ENCODE measurements around the gene PPM1A.

The PPM1A gene

GRCh38 chr14:60235440-60235839 lies 13.6 kb upstream of the PPM1A start:
- Histone ChIP-seq H3K9me2 (ENCODE audit: low read depth, low read length) (no peaks in the 10 kb centered on the region), H3K9ac (ENCODE audit: low read length) (no peak overlapping the region), H3K79me2 (ENCODE audit: insufficient read depth, low read length) (no peaks in the 10 kb centered on the region), H3K4me3 (ENCODE audit: low read depth, low read length, poor library complexity, severe bottlenecking) (no peak overlapping the region), H2AFZ (ENCODE audit: low read length) (no peak overlapping the region), H3K4me1 (ENCODE audit: insufficient read depth, low read length, severe bottlenecking) (no peaks in the 10 kb centered on the region), H3K27ac (ENCODE audit: low read depth, low read length, poor library complexity, severe bottlenecking) (no peak overlapping the region), H3K36me3 (ENCODE audit: insufficient read depth, low read length) (no peaks in the 10 kb centered on the region), H4K20me1 (ENCODE audit: insufficient read depth, low read length) (no peaks in the 10 kb centered on the region), H3K4me2 (ENCODE audit: low read length) (no peak overlapping the region), H3K27me3 (ENCODE audit: insufficient read depth, low read length) (no peaks in the 10 kb centered on the region), H3K9me3 (ENCODE audit: low read length) (peaks cover 13% of the 10 kb centered on the region), H3F3A (ENCODE audit: insufficient read depth, low read length) (no peaks in the 10 kb centered on the region; the same call in 1 of the 2 replicates)
- TF ChIP-seq, protein P1, sequence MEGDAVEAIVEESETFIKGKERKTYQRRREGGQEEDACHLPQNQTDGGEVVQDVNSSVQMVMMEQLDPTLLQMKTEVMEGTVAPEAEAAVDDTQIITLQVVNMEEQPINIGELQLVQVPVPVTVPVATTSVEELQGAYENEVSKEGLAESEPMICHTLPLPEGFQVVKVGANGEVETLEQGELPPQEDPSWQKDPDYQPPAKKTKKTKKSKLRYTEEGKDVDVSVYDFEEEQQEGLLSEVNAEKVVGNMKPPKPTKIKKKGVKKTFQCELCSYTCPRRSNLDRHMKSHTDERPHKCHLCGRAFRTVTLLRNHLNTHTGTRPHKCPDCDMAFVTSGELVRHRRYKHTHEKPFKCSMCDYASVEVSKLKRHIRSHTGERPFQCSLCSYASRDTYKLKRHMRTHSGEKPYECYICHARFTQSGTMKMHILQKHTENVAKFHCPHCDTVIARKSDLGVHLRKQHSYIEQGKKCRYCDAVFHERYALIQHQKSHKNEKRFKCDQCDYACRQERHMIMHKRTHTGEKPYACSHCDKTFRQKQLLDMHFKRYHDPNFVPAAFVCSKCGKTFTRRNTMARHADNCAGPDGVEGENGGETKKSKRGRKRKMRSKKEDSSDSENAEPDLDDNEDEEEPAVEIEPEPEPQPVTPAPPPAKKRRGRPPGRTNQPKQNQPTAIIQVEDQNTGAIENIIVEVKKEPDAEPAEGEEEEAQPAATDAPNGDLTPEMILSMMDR (IDR thresholded peaks at IDR 0.05; ENCODE audit: low read length) = no peak
- TF ChIP-seq EZH2 (IDR thresholded peaks at IDR 0.05; ENCODE audit: borderline replicate concordance, low read length) = no peak

- H3K4me1 ChIP-seq (ENCODE audit: insufficient read depth, low read length, severe bottlenecking) = peaks cover 10% of the 10 kb centered on the region
- TF ChIP-seq EZH2 (IDR thresholded peaks at IDR 0.05; ENCODE audit: borderline replicate concordance, low read length) = no peak
- TF ChIP-seq, protein P1 (IDR thresholded peaks at IDR 0.05; ENCODE audit: low read length) = no peak
- H3K27me3 ChIP-seq (ENCODE audit: insufficient read depth, low read length) = no peaks in the 10 kb centered on the region
- no peaks in the 10 kb centered on the region for H3K79me2 ChIP-seq (ENCODE audit: insufficient read depth, low read length)
- H3F3A ChIP-seq (ENCODE audit: insufficient read depth, low read length) = no peaks in the 10 kb centered on the region; the same call in 1 of the 2 replicates
- H3K9me2 ChIP-seq (ENCODE audit: low read depth, low read length) = no peaks in the 10 kb centered on the region
- no peak overlapping the region for H3K4me2 ChIP-seq (ENCODE audit: low read length)
- no peak overlapping the region for H3K9ac ChIP-seq (ENCODE audit: low read length)
- no peaks in the 10 kb centered on the region for H3K36me3 ChIP-seq (ENCODE audit: insufficient read depth, low read length)
- H3K4me3 ChIP-seq (ENCODE audit: low read depth, low read length, poor library complexity, severe bottlenecking) = no peak overlapping the region
- H3K9me3 ChIP-seq (ENCODE audit: low read length) = no peaks in the 10 kb centered on the region
- no peaks in the 10 kb centered on the region for H4K20me1 ChIP-seq (ENCODE audit: insufficient read depth, low read length)
- H3K27ac ChIP-seq (ENCODE audit: low read depth, low read length, poor library complexity, severe bottlenecking) = no peak overlapping the region
- H2AFZ ChIP-seq (ENCODE audit: low read length) = no peak overlapping the region
These were observed 10.1 kb upstream of the PPM1A start for GRCh38 chr14:60238955-60239354.

- Histone ChIP-seq H3K4me3 (ENCODE audit: low read depth, low read length, poor library complexity, severe bottlenecking) (no peak overlapping the region), H3K4me1 (ENCODE audit: insufficient read depth, low read length, severe bottlenecking) (peaks cover 14% of the 10 kb centered on the region), H3K9ac (ENCODE audit: low read length) (no peak overlapping the region), H2AFZ (ENCODE audit: low read length) (no peak overlapping the region), H4K20me1 (ENCODE audit: insufficient read depth, low read length) (no peaks in the 10 kb centered on the region), H3K36me3 (ENCODE audit: insufficient read depth, low read length) (no peaks in the 10 kb centered on the region), H3K9me2 (ENCODE audit: low read depth, low read length) (no peaks in the 10 kb centered on the region), H3K79me2 (ENCODE audit: insufficient read depth, low read length) (no peaks in the 10 kb centered on the region), H3F3A (ENCODE audit: insufficient read depth, low read length) (no peaks in the 10 kb centered on the region), H3K4me2 (ENCODE audit: low read length) (no peak overlapping the region), H3K9me3 (ENCODE audit: low read length) (no peaks in the 10 kb centered on the region), H3K27me3 (ENCODE audit: insufficient read depth, low read length) (no peaks in the 10 kb centered on the region), H3K27ac (ENCODE audit: low read depth, low read length, poor library complexity, severe bottlenecking) (no peak overlapping the region)
- TF ChIP-seq EZH2 (IDR thresholded peaks at IDR 0.05; ENCODE audit: borderline replicate concordance, low read length) = no peak
- TF ChIP-seq, protein P1 (IDR thresholded peaks at IDR 0.05; ENCODE audit: low read length) = no peak
These were observed 8.7 kb upstream of the PPM1A start for GRCh38 chr14:60240139-60240856.

Measured in OCI-LY1 (cell line).